C4-2B (cell line): Measurements from ENCODE around the gene TRIM25.

ENCODE experiments used
- CTCF ChIP-seq: fragments of 450-650 bp; conservative IDR thresholded peaks from 2 replicates; pipeline ENCODE4 v1.5.1; 2017; ENCODE audit warnings: mild to moderate bottlenecking
- ZFX ChIP-seq: fragments of 450-650 bp; IDR thresholded peaks from 2 replicates; pipeline ENCODE4 v1.6.1; 2017

- TF ChIP-seq CTCF (no peak), ZFX (no peak)
Observed at GRCh38 chr17:56887552-56888467, 26.0 kb downstream of the TRIM25 start.
